NCI-H1105 (cell line): ENCODE data around the gene PYROXD2.
"Not testable (repeated sequence)": the region's sequence is repeated elsewhere in the genome, so short reads cannot be mapped to it uniquely, and the experiment has no call there.

Experiments used
- DNase-seq: peaks from one replicate; lab custom pipeline; 2025; lab: John Stamatoyannopoulos, UW

The PYROXD2 gene

DNA sequence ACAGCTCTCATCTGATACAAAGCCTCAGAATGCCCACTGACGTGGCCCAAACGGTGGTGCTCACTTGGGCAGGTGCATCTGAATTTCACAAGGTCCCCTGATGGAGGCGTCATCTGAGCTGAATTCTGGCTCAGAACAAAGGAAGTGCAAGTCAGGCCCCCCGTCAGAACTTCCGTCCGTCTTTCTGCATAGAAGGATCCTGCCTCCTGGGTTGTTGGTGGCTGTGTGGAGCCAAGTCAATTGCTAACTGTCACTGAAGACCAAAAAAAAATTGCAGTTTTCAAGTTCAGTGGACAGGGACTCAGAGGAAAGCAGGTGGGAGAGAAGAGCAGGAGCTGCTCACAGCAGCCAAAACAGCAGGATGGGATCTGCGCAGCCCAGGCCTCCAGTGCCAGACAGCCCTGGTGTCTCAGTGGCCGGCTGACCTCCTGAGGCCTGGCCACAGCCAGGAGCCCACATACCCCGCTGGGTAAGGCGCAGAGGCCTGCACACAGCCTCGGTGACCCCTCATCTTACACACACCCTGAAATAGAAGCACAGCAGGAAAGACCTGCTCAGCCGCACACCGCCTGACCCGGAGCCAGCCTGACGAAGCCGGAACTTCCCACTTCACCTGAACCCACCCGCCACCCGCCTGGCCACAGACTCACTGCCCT lies 49.4 kb downstream of the PYROXD2 start:
- DNase-seq: no peak

DNA sequence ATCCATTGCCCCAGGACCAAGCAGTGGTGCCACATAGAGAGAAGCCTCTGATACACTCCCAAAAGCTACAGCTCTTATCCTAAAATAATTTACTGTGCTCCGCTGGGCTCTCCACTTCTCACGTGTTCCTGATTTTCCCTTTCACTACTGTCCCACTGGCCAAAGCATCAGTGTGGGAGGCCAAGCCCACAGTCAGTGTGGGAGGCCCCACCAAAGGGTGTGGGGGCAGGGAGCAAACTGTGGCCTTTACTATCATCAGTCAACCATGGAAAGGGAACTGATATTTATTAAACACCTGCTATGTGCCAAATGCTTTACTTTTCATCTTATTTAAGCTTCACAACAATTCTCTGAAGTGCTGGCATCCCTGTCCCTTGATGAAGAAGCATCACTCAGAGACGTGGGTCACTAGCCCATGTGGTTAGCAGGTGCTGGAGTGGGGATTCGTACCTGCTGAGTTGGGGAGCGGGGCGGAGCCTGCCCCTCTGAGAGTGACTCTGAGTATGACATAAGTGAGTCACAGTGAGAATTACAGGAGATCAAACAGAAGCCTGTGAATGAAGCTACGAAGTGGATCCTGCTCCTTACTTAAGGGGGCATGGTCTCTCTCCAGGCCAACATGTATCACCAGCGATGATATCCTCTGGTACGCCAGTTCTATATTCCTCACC lies 50.4 kb downstream of the PYROXD2 start:
- DNase-seq: no peak

DNA sequence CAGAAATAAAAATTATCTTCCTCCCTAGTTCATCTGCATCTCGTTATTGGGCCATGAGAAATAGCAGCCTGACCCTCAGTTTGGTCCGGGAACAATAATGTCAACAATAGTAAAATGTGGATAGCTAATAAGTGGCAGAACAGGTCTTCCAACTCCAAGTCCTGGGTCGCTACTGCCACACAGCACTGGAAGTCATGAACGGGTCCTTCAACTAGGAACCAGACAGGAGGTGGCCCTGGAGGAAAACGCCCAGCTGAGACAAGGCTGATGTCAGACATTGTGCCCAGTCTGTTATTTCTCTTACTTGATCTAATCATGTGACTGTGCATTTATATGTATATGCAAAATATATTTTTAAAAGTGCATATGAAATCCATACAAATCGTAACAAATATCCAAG lies 51.8 kb downstream of the PYROXD2 start:
- DNase-seq: no peak

DNA sequence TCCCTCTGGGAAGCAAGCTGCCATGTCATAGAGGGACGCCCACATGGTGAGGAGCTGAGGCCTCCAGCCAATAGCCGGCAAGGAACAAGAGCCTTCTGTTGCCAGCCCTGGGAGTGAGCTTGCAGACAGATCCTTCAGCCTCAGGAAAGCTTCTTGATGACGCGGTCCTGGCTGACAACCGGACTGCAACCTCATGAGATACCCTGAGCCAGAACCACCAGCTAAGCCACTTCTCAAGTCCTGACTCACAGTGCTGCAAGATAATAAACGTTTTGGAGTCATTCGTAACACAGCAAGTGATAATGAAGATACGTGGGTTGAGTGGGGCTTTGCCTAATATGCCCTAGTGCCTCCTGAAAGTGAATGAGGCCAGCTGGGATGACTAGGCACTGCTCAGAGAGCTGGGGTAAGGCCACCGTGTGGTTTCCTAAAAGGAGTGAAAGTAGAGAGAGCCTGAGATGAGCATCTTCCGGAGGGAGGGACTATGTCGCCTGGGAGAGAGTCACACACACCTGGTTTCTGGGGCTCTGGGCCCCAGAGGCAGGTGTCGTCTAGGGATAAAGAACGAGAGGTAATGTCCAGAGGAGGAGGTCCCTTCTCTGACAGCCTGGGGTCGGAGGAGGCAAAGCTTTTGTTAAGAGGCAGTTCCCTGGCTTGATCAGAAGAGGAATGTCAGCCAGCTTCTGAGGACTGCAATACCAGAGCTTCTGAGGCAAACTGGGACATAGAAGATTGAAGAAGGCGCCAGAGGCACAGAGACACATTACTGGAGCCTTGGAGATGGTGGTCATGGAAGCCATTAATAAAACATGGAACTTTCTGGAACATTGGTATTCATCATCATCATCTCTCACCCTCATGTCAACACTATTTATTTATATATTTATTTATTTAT lies 53.6 kb downstream of the PYROXD2 start:
- DNase-seq: no peak

DNA sequence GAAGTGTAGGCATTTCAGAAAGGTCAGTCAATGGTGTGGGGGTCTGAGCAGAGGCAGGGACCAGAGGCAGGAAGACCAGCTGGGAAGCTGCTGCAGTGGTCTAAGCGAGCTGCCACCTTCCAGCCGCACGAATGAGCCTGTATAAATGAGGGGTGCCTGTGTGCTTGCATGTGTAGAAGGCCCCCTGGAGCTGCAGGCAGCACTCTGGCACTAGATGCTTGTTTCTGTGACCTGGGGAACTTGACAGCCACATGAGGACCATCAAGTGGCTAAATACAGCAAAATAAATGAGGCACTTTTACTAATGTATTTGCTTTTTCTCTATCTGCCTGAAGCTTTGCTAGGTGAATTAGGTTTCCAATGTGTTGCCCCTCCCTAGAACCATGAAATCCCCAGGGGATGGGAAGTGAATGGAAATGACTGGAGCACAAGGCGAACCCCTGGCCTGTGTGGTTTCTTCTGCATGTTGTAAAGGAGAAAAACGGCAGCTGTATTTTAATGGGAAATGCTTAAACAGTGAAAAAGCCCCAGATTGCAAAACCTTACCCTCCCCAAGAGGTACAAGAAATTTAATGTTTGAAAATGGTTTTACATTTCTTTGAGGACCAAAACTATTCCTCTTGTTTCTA lies 57.7 kb downstream of the PYROXD2 start:
- no peak for DNase-seq

DNA sequence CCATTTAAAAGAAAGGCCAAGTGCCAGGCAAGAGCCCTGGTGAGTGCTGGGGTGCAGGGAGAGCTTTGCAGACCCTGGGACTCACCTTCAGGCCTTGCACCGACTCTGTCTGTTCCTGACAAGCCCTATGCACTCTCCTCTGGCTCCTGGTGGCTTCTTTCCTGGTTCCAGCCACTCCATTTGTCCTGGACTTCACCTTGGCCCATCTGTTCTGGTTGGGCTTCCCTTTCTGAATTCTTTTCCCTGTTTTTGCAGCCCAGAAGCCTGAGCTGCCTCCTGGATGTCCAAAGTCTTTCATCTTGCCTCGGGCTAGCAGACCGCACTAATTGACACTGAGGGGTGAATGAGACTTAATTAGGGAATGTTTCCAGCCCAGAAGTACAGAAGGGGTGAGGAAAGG lies 60.5 kb downstream of the PYROXD2 start:
- no peak for DNase-seq

DNA sequence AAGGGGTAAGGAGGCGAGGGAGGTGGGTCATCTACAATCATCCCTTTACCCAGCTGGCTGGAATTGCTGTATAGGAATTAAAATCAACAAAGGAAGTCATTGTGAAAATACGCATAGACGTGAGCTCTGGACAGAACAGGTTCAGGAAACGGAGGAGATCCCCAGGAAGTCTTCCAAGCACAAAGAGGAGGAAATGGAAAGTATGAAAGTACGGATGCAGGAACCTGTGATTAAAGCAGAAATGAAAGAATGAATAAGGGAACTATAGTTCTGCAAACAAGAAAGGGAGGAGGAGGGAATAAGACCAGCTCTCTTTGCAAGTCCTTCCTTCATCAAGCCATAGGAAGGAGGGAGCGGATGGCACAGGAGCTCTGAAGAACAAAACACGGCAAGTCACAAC lies 61.8 kb downstream of the PYROXD2 start:
- DNase-seq: no peak

DNA sequence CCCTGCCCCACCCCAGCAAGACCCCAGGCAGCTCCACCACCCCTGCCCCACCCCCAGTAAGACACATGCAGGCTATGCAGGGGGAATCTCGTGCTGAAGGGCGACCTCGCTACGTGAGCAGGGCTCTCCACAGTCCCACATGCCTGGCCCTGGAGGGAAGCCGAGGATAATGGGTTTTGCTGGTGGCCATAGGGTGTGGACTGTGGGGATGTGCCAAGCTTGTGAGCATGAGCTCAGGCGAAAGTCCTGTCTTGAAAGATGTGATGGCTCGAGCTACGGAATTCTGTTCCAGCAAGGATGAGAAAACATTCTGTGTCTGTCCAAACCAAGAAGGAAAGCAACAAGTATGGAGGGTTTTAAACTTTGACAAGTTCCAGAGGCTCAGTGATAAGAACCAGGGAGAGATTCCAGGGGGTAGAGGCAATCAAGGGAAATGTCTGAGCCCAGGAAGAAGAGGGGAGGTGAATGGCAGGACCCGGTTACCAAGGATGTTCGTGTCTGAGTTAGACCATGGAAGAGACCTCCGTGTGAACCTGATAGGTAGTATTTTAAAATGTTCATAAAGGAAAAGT lies 63.1 kb downstream of the PYROXD2 start:
- no peak for DNase-seq

DNA sequence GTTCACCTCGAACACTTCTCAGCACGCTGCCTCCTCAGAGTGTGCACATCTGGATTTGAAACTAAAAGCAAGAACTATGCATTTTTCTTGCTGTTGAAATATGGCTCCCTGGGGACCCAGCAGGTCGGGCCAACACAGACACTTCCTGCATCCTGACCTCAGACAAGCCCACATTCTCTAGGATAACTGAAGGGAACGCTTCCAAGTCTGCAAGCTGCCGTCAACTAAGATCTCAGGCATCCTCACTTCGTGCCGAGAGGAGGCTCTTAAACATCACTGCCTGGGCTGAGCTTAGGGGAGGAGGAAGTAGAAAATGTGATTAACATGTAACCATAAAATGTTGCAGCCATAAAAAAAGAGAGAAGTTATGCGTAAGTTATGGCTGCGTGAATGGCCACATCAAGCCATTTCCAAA lies 65.5 kb downstream of the PYROXD2 start:
- DNase-seq: no peak

DNA sequence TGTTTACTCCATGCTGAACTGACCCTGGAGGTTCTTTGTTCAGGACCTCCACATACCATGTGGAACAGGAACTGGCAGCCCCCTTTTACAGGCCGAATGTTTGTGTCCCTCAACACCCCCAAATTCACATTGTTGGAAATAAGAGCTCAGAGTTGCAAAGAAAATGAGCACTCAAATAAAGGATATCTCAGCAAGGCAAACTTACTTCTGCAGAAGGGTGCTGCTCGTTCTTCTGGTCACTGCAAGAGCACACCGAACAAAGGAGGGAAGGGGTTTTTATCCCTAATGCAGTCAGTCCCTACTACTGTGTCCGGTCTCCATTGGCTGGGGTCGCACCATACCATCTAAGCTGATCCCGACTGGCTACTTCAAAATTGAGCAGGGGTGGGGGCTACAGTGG lies 68.1 kb downstream of the PYROXD2 start:
- DNase-seq: no peak

DNA sequence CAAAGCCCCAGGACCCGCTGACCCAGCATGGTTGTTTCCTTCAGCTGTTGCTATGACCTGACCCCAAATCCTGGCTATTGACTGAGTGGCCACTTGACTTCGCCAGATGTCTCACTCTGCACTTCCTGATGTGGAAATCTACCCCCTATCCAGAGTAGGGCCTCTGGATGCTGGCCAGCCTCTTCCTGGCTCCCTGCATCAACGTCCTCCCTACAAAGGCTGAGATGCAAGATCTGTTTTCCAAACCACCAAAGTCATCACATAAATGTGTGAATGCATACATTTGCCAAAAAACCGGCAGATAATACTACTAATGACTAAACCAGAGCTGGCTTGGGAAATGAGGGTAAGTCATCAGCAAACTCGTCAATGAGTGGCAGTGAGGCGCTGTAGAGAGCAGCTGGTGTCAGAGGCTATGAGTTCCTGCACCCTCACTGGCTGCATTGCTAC lies 70.4 kb downstream of the PYROXD2 start:
- no peak for DNase-seq

DNA sequence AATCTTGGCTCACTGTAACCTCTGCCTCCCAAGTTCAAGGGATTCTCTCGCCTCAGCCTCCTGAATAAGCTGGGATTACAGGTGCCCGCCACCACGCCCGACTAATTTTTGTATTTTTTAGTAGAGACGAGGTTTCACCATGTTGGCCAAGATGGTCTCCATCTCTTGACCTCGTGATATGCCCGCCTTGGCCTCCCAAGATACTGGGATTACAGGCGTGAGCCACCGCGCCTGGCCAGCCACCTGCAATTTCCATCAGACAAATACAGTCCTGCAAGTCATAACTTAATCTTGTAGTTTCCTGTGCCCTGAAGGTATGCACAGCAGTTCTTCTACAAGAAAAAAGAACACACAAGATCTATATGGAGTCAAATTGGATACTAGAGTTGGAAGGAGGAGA lies 73.3 kb downstream of the PYROXD2 start:
- DNase-seq: not testable (repeated sequence)

DNA sequence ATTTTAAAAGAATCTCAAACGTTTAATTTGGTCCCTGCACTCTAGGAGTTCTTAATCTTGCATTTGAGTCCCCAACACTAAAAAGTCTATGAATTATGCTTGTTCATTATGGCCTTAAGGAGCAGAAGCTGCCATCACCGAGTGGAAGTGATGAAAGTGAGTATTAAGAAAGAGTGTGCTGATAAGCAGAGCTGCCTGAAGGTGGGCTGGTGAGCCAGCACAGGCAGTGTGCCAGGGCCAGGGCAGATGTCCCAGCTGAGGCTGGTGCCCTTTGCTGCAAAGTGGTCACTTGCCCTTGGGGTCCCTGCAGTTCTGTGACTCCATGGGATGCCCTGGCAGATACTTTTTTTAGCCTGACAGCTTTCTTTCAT lies 74.1 kb downstream of the PYROXD2 start:
- no peak for DNase-seq

DNA sequence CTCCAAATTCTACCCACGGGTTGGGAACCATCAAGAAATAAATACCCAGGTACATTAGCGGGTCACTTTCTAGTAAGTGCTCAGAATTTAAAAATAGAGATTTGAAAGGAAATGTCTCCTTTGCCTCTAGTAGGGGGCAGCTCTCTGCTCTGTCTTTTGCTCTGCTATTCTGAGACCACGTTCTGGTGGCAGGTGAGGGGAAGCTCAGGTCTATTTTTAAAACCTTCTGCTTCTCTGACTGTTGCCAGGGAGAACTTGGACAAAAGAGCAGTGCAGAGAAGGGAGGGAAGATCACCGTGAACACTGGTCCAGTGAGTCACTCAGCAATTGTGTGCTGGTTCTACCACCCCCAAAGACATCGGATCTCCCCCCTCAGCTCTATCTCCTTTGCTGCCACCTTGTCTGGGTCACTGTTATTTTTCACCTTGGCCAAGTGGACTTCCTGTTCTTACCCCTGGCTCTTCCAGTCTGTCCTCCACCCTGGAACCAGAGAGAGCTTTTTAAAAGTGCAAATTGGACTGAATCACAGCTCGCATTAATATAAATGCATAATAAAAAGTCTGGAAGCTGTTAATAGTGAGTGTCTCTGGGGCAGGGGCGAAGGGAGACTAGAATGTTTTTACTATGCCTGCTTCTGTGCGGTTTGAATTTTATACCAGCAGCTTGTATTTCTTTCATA lies 74.6 kb downstream of the PYROXD2 start:
- DNase-seq: no peak

DNA sequence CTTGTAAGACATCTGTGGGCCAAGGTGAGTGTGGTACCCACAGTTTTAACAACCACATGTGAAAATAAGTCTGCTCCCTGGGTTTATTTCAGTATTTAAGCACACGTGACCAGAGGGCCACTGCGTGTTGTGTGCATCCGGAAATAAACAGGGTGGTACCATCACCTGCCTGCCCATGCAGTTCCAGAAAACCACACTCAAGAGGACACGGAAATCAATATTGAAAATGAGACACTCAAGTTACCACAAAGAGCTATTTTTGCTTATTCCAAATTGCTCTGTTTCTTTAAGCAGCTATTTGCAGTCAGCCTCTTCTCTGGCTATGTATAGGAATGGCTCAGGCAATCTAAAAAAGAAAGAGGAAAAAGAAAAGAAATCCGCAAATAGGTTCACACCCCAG lies 75.2 kb downstream of the PYROXD2 start:
- no peak for DNase-seq

DNA sequence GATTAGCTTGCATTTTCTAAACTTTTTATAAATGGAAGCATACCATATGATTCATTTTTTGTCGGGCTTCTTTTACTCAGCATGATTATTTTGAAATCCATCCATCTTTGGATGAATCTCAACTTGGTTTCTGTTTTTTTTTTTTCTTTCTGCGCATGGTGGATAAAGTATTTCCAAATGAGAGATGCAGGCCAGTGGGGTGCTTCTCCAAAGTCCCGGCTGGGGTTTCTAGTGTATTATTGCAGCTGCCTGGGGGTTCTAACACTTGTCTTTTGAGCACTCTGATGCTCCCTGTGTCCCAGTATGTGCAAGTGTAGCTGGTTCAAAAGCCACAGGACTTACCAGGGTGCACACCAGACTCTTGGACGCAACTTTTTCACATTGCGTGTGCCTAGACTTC lies 76.1 kb downstream of the PYROXD2 start:
- DNase-seq: no peak

DNA sequence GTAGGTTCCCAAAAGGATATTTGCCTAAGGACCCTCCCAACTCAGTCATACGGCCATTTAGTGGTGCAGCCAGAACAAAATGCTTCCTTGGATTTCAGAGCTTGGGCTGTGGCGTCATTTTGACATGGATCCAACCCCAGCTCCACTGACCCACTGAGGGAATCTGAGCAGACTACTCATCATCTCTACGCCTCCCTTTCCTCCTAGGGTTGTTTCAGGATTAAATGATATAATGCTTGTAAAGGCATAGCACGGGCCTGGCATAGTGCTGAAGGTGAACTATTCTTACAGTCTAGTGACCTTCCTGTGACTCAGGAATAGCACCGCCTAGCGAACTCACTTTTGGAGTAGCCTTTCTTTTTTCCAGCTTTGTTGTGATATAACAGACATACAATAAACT lies 76.7 kb downstream of the PYROXD2 start:
- no peak for DNase-seq

DNA sequence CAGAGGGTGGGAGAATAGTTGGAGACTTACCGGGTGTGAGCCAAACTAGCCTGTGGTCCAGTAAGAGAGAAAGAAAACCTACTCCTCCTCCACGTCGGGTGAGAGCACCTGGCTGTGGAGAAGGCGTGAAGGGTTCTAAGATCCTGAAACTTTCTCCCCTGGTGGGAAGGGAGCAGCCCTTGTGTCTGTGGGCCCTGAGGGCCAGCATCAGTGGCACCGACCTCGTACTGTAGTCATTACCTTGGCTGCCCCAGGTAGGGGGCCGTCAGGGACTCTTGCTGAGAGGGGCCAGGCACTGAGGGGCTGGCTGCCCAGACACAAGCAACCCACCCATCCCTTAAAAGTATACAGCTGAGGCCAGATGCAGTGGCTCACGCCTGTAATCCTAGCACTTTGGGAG lies 77.5 kb downstream of the PYROXD2 start:
- DNase-seq: no peak
